ENCODE results near the gene ZNF467. TPM values are rescaled to one million over a fixed set of nuclear protein-coding genes. Genes with fewer than 3 reads are reported as not detected.

ZNF467 gene
- total RNA-seq, 2 donors from 2014 or later, result 3.2 to 11.0 TPM

DNA sequence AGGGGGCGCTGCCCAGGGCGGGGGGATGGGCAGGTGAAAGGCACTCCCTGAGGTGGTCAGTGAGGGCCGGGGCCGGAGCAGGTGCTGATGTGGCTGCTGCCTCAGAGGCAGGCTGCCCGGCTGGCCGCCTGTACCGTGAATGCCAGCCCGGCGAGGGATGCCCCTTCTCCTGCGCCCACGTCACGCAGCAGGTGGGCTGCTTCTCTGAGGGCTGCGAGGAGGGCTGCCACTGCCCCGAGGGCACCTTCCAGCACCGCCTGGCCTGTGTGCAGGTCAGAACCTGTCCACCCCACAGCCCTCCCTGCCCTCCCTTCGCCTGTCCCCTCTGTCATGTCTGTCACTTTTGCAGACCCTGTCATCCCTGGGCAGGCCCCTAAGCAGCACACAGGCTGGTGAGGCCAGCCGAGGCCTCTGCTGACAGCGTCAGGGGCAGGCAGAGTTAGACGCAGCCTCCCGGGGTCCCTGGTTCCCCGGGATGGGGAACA, 42.9 kb upstream of the ZNF467 start:
- Histone ChIP-seq H3K9me3 (no peaks in the 10 kb centered on the region), H3K27ac (no peak overlapping the region), H3K4me1 (no peaks in the 10 kb centered on the region), H3K36me3 (no peaks in the 10 kb centered on the region), H3K27me3 (no peaks in the 10 kb centered on the region), H3K4me3 (no peak overlapping the region)
- DNase-seq (ENCODE audit: low spot score), result no peak
- TF ChIP-seq, protein P1, sequence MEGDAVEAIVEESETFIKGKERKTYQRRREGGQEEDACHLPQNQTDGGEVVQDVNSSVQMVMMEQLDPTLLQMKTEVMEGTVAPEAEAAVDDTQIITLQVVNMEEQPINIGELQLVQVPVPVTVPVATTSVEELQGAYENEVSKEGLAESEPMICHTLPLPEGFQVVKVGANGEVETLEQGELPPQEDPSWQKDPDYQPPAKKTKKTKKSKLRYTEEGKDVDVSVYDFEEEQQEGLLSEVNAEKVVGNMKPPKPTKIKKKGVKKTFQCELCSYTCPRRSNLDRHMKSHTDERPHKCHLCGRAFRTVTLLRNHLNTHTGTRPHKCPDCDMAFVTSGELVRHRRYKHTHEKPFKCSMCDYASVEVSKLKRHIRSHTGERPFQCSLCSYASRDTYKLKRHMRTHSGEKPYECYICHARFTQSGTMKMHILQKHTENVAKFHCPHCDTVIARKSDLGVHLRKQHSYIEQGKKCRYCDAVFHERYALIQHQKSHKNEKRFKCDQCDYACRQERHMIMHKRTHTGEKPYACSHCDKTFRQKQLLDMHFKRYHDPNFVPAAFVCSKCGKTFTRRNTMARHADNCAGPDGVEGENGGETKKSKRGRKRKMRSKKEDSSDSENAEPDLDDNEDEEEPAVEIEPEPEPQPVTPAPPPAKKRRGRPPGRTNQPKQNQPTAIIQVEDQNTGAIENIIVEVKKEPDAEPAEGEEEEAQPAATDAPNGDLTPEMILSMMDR (IDR thresholded peaks at IDR 0.05), result no peak

DNA sequence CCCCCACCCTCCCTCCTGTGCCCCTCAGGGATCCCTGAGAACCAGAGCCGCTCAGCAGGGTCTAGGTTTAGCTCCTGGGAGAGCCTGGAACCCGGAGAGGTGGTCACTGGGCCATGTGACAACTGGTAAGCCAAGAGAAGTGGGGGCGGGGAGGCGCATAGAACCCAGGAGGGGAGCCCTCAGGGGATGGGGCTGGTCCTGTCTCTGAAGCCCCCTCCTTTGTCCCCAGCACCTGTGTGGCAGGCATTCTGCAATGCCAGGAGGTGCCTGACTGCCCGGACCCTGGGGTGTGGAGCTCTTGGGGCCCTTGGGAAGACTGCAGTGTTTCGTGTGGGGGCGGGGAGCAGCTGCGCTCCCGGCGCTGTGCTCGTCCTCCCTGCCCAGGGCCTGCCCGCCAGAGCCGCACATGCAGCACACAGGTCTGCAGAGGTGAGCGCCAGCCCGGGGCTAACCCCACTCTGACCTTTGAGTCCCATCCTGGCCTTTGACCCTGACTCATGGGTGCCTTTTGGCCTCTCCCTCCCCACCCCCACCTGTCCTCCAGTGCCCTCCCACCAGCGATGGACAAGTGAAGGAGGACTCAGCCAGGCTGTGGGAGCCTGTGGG, 42.4 kb upstream of the ZNF467 start:
- TF ChIP-seq, protein P1 (IDR thresholded peaks at IDR 0.05), result no peak
- H3K27ac ChIP-seq, result no peak overlapping the region
- no peaks in the 10 kb centered on the region for H3K4me1 ChIP-seq
- no peak for DNase-seq (ENCODE audit: low spot score)
- H3K9me3 ChIP-seq, result no peaks in the 10 kb centered on the region
- no peaks in the 10 kb centered on the region for H3K36me3 ChIP-seq
- H3K27me3 ChIP-seq, result no peaks in the 10 kb centered on the region
- H3K4me3 ChIP-seq, result no peak overlapping the region

- Histone ChIP-seq H3K27me3 (no peaks in the 10 kb centered on the region), H3K4me3 (no peak overlapping the region), H3K9me3 (no peaks in the 10 kb centered on the region), H3K4me1 (no peaks in the 10 kb centered on the region), H3K27ac (no peak overlapping the region), H3K36me3 (no peaks in the 10 kb centered on the region)
- no peak for DNase-seq (ENCODE audit: low spot score)
- TF ChIP-seq, protein P1 (IDR thresholded peaks at IDR 0.05), result no peak
These were observed 41.7 kb upstream of the ZNF467 start for GRCh38 chr7:149815121-149815520.

DNA sequence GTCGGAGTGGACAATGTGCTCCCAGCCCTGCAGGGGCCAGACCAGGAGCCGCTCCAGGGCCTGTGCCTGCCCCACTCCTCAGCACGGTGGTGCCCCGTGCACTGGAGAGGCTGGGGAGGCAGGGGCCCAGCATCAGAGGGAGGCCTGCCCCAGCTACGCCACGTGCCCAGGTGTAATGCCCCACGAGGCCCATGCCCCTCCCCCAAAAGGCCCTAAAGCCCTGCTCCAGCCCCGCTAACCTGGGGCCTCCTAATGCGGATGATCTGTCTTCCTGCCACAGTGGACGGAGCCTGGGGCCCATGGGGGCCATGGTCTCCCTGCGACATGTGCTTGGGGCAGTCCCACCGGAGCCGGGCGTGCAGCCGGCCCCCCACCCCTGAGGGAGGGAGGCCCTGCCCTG, 41.1 kb upstream of the ZNF467 start:
- Histone ChIP-seq H3K27me3 (no peaks in the 10 kb centered on the region), H3K9me3 (no peaks in the 10 kb centered on the region), H3K4me1 (no peaks in the 10 kb centered on the region), H3K4me3 (no peak overlapping the region), H3K27ac (no peak overlapping the region), H3K36me3 (no peaks in the 10 kb centered on the region)
- DNase-seq (ENCODE audit: low spot score), result no peak
- TF ChIP-seq, protein P1 (IDR thresholded peaks at IDR 0.05), result no peak

DNA sequence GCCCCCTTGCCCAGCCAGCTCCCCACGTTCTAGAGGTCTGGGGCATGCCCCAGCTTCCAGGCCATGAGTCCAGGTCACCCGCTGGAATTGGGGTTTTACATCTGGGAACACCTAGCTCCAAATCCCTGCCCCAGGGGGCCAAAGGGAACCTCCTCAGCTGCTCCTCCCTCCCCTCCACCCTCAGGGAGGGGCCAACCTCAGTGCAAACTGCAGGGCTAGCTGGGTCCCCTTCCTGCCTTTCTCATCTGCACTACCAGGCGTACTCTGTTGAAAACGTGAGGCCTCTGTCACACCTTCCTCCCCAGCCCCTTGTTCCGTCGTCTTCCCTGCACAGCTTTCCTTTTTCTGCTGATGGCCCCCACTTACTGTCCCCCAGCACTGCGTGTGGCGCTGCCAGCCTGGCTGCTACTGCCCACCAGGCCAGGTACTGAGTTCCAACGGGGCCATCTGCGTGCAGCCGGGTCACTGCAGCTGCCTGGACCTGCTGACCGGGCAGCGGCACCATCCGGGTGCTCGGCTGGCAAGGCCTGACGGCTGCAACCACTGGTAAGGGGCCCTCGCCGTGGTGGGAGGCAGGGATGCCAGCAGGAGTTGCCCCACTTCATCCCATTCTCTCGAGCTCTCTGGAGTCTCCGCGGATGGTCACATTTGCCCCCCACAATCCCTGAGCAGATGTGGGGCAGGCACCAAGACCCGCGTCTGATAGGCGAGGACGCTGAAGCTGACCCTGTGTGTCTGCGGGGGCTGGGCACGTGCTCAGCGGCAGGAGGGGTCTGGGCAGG, 40.1 kb upstream of the ZNF467 start:
- Histone ChIP-seq H3K4me3 (no peak overlapping the region), H3K4me1 (no peaks in the 10 kb centered on the region), H3K36me3 (no peaks in the 10 kb centered on the region), H3K27ac (no peak overlapping the region), H3K27me3 (no peaks in the 10 kb centered on the region), H3K9me3 (no peaks in the 10 kb centered on the region)
- no peak for DNase-seq (ENCODE audit: low spot score)
- TF ChIP-seq, protein P1 (IDR thresholded peaks at IDR 0.05), result no peak

Measured in right atrium auricular region (tissue), 2 donors.